GM21825 (cell line): ENCODE results near the gene BUB1B.
"Not testable (repeated sequence)": the region's sequence is repeated elsewhere in the genome, so short reads cannot be mapped to it uniquely, and the experiment has no call there.

ENCODE experiments used
- ATAC-seq: cut with Tn5 transposase; IDR thresholded peaks from one replicate; pipeline ENCODE4 v1.9.1; 2021; ENCODE audit warnings: mild to moderate bottlenecking, moderate library complexity; ENCODE audit not compliant: unreplicated experiment

Gene BUB1B

GRCh38 chr15:40135846-40136450 lies 24.9 kb upstream of the BUB1B start:
- not testable (repeated sequence) for ATAC-seq

- ATAC-seq = no peak
Observed at GRCh38 chr15:40136470-40137302, 24.2 kb upstream of the BUB1B start.

- no peak for ATAC-seq
Observed at GRCh38 chr15:40137303-40138200, 23.3 kb upstream of the BUB1B start.

- not testable (repeated sequence) for ATAC-seq
Observed at GRCh38 chr15:40138201-40138570, 22.7 kb upstream of the BUB1B start.

GRCh38 chr15:40142428-40142827 lies 18.4 kb upstream of the BUB1B start:
- ATAC-seq = no peak

- ATAC-seq = no peak
Observed at GRCh38 chr15:40146037-40146436, 14.8 kb upstream of the BUB1B start.

- no peak for ATAC-seq
Observed at GRCh38 chr15:40149339-40149738, 11.5 kb upstream of the BUB1B start.

- ATAC-seq = no peak
Observed at GRCh38 chr15:40150163-40150925, 10.5 kb upstream of the BUB1B start.

- ATAC-seq = no peak
Observed at GRCh38 chr15:40151499-40151898, 9.4 kb upstream of the BUB1B start.

- ATAC-seq = no peak
Observed at GRCh38 chr15:40151991-40152390, 8.9 kb upstream of the BUB1B start.

- ATAC-seq = not testable (repeated sequence)
Observed at GRCh38 chr15:40154821-40155220, 6.0 kb upstream of the BUB1B start.

GRCh38 chr15:40155270-40155910 lies 5.5 kb upstream of the BUB1B start:
- no peak for ATAC-seq

- ATAC-seq = no peak
Observed at GRCh38 chr15:40157778-40158447, 3.0 kb upstream of the BUB1B start.

GRCh38 chr15:40160021-40160420 lies 848 bp upstream of the BUB1B start:
- ATAC-seq = no peak

GRCh38 chr15:40161693-40162391 lies 973 bp downstream of the BUB1B start:
- ATAC-seq = no peak

- no peak for ATAC-seq
Observed at GRCh38 chr15:40162552-40162951, 1.7 kb downstream of the BUB1B start.

GRCh38 chr15:40163657-40164416 lies 3.0 kb downstream of the BUB1B start:
- ATAC-seq = no peak

GRCh38 chr15:40167374-40167773 lies 6.5 kb downstream of the BUB1B start:
- not testable (repeated sequence) for ATAC-seq
